Mesothelial cell of epicardium (in vitro differentiated cells): ENCODE results near the gene ARHGEF12. TPM values are rescaled to one million over a fixed set of nuclear protein-coding genes. Genes with fewer than 3 reads are reported as not detected.

ENCODE experiments used
- DNase-seq, 2 experiments: peaks; one replicate each; pipeline ENCODE4 v3.0.0; 2021; ENCODE audit warnings: low spot score in 2 of 2; ENCODE audit not compliant: unreplicated experiment in 2 of 2
- H3K27ac Mint-ChIP-seq: 2 replicates; pipeline ENCODE4 v1.8.0; 2021; ENCODE audit warnings: mixed read lengths
- H3K27me3 Mint-ChIP-seq: 2 replicates; pipeline ENCODE4 v1.8.0; 2021; ENCODE audit warnings: low read depth, mixed read lengths
- H3K36me3 Mint-ChIP-seq: 2 replicates; pipeline ENCODE4 v1.8.0; 2021; ENCODE audit warnings: mixed read lengths
- H3K4me1 Mint-ChIP-seq: 2 replicates; pipeline ENCODE4 v1.8.0; 2021; ENCODE audit warnings: mixed read lengths
- H3K4me3 Mint-ChIP-seq: 2 replicates; pipeline ENCODE4 v1.8.0; 2021; ENCODE audit warnings: mild to moderate bottlenecking, moderate library complexity, mixed read lengths
- H3K9me3 Mint-ChIP-seq: 2 replicates; pipeline ENCODE4 v1.8.0; 2021; ENCODE audit warnings: mixed read lengths
- CTCF ChIP-seq: fragments of 200-600 bp; sonication (generic); IDR thresholded peaks from one replicate; pipeline ENCODE4 v1.5.0; 2021; ENCODE audit warnings: antibody characterized with exemption; ENCODE audit not compliant: unreplicated experiment
- total RNA-seq: library from RNA; stranded (reverse); gene quantifications from 3 replicates; pipeline ENCODE4 v1.2.1, GENCODE V29; 2021

Gene ARHGEF12
- total RNA-seq, 1 donor from 2014 or later = 86.0 TPM

GRCh38 chr11:120523196-120523595 is 187.0 kb downstream of the ARHGEF12 start:
- Mint-ChIP-seq H3K27ac (no peak overlapping the region), H3K27me3 (peaks cover 21% of the 10 kb centered on the region), H3K36me3 (no peaks in the 10 kb centered on the region), H3K4me1 (peaks cover 3% of the 10 kb centered on the region), H3K9me3 (no peaks in the 10 kb centered on the region), H3K4me3 (no peak overlapping the region)
- no peak for DNase-seq
- no peak for TF ChIP-seq CTCF

- no peak for TF ChIP-seq CTCF
- Mint-ChIP-seq H3K27ac (no peak overlapping the region), H3K4me1 (peaks cover 3% of the 10 kb centered on the region), H3K4me3 (no peak overlapping the region), H3K27me3 (peaks cover 29% of the 10 kb centered on the region), H3K36me3 (no peaks in the 10 kb centered on the region), H3K9me3 (no peaks in the 10 kb centered on the region)
- no peak for DNase-seq
These were observed 188.4 kb downstream of the ARHGEF12 start for GRCh38 chr11:120524536-120525085.

GRCh38 chr11:120525261-120526171 is 189.3 kb downstream of the ARHGEF12 start:
- TF ChIP-seq CTCF = no peak
- Mint-ChIP-seq H3K27ac (no peak overlapping the region), H3K4me1 (peaks cover 3% of the 10 kb centered on the region), H3K27me3 (peaks cover 35% of the 10 kb centered on the region), H3K9me3 (no peaks in the 10 kb centered on the region), H3K4me3 (no peak overlapping the region), H3K36me3 (no peaks in the 10 kb centered on the region)
- no peak for DNase-seq

GRCh38 chr11:120526241-120526640 is 190.0 kb downstream of the ARHGEF12 start:
- Mint-ChIP-seq H3K27me3 (peaks cover 37% of the 10 kb centered on the region), H3K27ac (no peak overlapping the region), H3K4me1 (peaks cover 3% of the 10 kb centered on the region), H3K36me3 (no peaks in the 10 kb centered on the region), H3K9me3 (no peaks in the 10 kb centered on the region), H3K4me3 (no peak overlapping the region)
- no peak for DNase-seq
- TF ChIP-seq CTCF = no peak

- H3K27me3 Mint-ChIP-seq = peaks cover 37% of the 10 kb centered on the region
- H3K36me3 Mint-ChIP-seq = no peaks in the 10 kb centered on the region
- TF ChIP-seq CTCF = no peak
- H3K27ac Mint-ChIP-seq = no peak overlapping the region
- H3K9me3 Mint-ChIP-seq = no peaks in the 10 kb centered on the region
- H3K4me3 Mint-ChIP-seq = no peak overlapping the region
- peak in 1 of 2 experiments; percentile 60 for DNase-seq
- H3K4me1 Mint-ChIP-seq = peaks cover 3% of the 10 kb centered on the region
These were observed 191.0 kb downstream of the ARHGEF12 start for GRCh38 chr11:120527111-120527761.
